SKM-1 treated with dmso at 0.1 percent for 144 hours (cell line): ENCODE data around the gene ZNF330.
"Not testable (repeated sequence)": the region's sequence is repeated elsewhere in the genome, so short reads cannot be mapped to it uniquely, and the experiment has no call there.

ENCODE experiments used
- DNase-seq: peaks from one replicate; lab custom pipeline; 2025; ENCODE audit not compliant: unreplicated experiment; lab: John Stamatoyannopoulos, UW

Gene ZNF330

GRCh38 chr4:141220691-141221659 lies at the start of gene ZNF330:
Gene ZNF330, plus strand, starts transcription at chr4:141220895. Its CDS starts 1,477 bp downstream, at chr4:141222372.
- DNase-seq, result peak; percentile 73

DNA sequence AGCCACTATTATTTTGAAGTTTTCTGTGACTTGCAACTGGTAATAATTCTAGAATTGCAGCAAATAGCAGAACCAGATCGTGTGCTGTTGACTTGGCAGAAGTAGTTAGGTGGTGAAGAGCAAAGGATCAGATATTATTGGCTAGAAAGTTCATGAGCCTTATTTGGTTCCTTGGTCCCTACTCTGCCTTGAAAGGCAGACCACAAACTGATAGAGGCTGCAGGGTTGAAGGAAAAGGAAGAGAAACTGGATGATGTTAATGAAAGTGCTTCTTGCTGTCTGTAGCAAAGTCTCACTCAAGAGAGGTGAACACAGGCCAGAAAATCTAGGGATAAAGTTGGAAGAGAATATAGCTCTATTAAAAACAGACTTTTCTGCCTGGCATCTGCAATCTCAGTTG lies 46.2 kb upstream of the ZNF330 start:
- no peak for DNase-seq

DNA sequence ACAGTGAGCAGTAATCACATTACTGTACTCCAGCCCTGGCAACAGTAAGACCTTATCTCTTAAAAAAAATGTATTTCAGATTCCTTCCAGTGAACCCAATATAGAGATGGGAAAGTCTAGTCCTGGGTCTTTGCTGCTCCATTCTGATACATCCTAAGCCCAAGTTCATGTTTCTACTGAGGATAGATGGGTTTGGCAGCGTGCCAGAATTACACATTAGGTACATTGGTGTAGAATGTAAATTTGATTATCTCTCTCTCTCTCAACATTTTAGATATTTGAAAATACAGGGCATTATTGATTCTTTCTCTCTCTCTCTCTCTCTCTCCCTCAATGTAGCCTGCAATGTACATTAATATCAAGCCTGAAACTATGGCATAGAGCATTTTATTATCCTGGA lies 43.5 kb upstream of the ZNF330 start:
- no peak for DNase-seq

DNA sequence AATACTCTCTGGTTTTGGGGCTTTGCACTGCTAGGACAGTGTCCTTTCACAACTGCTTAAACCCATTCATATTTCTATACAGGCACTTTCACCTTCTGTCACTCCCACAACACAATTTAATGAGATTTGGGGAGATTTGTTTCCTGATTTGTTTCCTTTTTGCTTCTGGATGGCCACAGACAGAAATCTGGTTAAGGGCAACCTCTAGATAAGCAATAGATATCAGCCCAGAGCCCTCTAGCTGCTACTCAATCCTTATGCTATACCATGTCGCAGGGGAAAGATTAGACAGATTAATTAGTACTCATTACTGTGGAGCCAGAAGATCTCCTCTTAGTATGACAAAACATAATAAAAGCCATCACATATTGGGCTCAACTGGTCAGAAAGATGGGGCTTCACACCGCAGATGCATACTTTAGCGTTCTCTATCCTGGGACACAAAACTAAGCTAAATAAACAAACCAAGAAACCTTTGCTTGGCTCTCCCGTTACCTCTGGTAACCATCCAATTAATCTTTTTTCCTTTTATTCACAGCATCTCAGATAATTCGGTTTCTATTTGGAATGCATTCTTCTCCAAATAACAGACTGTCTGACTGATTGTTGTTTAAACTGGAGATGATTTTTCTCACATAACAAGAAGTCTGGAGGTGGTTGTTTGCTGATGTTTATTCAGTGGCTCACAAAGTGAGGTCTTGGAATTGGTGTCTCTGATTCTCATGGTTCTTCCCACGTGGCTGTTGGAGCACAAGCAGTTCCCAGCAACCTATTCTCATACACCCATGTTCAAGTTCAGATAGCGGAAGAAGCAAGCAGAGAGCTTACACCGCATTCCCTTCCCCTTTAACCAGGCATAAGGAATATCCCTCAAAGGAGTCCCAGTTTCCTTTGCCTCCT lies 41.0 kb upstream of the ZNF330 start:
- no peak for DNase-seq

DNA sequence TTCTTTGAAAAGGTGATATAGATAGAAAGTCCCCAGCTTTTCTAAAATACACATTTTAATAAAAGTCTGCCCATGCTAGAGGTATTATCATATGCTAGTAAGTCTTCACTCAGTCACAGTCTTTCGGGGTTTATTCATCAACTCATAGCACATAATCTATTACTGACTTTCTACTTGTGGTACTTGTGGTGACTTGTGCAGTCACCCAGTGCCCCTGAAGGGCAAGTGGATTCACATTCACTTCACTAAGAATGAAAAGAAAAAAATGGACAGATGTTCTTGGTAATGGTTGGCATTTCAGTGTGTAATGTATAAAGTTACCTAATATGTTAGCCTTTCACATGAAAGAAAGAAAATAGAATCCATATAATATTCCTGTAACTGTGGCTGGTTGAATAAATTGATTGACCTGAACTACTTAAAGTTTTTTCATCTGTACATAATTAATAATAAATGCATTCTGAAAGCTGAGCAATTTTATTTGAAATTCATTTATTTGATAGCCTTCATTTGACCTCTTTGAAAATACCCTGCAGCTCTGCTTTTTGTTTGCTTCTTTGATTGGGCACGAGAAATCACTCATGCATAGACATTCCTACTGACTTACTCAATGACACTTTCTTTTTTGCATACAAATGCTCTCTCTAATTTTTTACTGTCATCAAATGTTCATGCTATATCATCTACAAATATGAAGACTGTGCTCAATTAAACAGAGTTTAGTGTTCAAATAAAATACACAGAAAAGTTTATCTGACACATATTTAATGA lies 39.5 kb upstream of the ZNF330 start:
- no peak for DNase-seq

DNA sequence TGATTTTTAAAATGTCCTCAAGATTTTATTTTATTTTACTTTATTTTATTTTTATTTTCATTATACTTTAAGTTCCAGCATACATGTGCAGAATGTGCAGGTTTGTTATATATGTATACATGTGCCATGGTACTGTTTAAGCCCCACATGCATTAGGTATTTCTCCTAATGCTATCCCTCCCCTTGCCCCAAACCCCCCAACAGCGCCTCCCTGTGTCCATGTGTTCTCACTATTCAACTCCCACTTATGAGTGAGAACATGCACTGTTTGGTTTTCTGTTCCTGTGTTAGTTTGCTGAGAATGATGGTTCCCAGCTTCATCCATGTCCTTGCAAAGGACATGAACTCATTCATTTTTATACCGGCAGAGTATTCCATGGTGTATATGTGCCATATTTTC lies 37.2 kb upstream of the ZNF330 start:
- not testable (repeated sequence) for DNase-seq

- no peak for DNase-seq
These were observed 28.1 kb upstream of the ZNF330 start for GRCh38 chr4:141192564-141192963.

DNA sequence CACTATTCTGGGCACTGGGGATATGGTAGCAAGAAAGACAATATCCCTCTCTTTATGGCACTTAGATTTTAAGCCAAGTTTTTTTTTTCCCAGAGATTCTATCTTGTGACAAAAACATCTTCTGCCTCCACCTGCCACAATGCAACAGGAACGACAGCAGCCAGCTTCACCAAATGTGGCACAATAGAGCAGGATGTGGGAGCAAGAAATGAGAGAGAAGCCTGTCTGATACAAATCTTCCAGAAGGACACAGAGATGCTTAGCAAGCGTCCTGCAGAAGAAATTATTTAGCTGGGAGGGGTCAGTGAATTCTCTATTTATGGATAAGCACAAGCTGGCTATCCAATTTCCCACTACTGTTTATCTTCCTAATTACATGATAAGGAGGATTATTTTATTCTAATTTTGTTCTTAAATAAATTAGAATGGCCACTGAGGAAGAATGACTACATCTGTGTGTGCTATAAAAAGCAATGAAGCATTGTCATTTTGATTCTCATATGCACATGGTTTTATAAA lies 27.1 kb upstream of the ZNF330 start:
- no peak for DNase-seq

- DNase-seq, result no peak
These were observed 25.5 kb upstream of the ZNF330 start for GRCh38 chr4:141195095-141195707.

DNA sequence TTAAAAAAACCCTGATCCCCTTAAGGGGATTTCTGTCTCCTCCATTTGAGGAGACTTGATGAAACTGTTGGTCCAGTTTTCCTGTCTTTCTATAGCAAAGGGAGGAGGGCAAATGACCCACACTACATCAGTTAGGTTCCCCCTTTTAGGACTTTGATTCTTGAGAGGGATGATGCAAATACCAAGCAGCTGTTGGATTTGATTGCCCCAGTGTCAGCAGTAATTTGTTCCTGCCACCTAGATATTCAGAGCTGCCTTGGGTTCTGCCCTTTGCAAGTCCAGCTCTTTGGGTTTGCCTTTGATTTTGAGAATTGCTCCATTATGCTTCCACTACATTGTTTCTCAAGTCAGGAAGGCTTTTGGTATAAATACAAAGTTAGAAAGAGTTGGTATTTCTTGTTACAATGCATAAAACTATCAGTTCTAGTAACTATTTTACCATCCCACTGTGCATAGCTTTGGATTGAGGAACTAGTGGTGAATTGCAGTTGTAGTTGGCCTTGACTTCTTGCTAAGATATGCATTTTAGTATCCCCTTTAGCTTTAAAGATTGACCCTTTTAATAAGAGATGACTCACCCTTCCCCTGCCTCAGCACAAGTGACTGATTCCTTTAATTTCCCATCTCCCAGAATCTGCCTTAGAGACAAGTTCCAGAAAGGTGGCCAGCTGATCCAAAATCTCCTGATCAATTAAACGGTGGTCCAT lies 24.3 kb upstream of the ZNF330 start:
- no peak for DNase-seq

GRCh38 chr4:141207961-141208360 lies 12.7 kb upstream of the ZNF330 start:
- no peak for DNase-seq

GRCh38 chr4:141210168-141210567 lies 10.5 kb upstream of the ZNF330 start:
- no peak for DNase-seq

DNA sequence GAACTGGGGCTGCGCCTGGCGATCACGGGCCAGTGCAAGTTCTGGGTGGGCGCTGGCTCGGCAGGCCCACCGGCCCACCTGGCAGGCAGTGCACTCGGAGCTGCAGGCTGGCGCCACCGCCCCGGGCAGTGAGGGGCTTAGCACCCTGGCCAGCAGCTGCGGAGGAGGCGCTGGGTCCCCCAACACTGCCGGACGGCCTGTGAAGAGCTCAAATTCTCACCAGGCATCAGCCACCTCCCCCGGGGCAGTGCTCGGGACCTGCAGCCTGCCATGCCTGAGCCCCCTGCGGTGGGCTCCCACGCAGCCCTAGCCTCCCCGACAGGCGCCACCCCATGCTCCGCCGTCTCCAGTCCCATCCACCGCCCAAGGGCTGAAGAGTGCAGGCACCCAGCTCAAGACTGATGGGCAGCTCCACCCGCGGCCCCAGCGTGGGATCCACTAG lies 7.1 kb upstream of the ZNF330 start:
- no peak for DNase-seq

DNA sequence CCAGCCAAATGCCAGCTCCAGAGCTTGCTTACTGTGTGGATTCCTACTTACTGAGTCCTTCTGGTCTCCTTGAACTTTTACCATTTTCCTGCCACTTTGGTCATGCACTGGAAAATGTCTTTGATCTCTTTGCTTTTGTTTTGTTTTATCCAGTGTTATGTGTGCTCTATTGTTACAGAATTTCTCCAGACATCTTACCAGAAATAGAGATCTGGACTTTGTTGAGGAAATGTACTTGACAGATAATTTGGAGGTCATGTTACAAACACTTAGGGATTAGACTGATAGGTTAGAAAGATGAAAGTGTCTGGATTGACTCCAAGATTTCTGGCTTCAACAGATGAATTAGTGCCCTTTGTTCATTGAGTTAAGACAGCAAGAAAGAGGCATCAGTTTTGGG lies 5.7 kb upstream of the ZNF330 start:
- DNase-seq, result no peak

DNA sequence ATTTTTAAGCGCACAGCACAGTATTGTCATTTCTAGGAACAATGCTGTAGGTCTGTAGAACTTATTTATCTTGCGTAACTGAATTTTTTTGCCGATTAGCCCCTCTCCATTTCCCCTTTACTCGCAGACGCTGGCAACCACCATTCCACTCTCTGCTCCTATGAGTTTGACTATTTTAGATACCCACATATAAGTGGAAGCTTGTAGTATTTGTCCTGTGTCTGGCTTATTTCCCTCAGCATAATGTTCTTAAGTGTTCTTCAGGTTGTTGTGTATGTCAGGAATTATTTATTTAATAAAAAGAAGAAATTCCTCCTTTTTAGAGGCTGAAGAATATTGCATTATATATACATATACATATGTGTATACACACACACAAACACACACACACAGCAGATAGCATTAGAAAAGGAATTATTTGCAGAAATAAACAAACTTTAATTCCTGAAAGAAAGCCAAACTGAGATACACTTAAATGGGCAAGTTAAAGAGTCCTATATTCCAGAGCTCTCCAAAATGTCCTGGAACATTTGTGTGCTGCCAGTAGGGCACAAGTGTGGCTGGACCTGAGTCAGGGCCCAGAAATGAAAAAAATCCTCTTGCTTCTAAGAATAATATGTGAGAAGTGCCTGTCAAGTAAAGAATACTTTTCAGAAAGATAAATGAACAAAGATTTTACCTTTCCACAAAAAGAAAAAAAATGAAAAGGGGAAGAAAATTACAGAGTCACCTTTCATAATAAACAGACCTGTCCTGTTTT lies 4.5 kb upstream of the ZNF330 start:
- DNase-seq, result no peak

GRCh38 chr4:141220271-141220670 lies 424 bp upstream of the ZNF330 start:
- DNase-seq, result no peak

DNA sequence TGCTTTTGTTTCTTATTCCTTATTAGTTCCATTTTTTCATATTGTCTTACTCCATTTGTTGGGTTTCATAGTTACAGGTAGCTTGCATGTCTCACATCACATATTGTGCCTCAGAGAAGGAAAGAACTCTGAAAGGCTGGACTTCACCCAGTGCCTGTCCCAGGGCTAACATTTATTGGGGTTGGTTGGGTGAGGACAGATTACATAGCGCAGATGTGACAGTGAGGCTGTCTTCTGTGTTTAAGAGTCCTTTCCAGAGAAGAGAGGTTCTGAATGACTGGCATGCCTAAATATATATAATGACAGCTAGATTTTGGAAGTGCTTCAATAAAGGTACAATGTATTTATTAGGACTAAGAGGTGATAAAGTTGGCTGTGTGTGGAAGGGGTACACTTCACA lies 2.7 kb downstream of the ZNF330 start:
- no peak for DNase-seq

DNA sequence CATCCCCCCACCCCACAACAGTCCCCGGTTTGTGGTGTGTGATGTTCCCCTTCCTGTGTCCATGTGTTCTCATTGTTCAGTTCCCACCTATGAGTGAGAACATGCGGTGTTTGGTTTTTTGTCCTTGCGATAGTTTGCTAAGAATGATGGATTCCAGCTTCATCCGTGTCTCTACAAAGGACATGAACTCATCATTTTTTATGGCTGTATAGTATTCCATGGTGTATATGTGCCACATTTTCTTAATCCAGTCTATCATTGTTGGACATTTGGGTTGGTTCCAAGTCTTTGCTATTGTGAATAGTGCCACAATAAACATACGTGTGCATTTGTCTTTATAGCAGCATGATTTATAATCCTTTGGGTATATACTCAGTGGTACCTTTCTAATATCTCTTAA lies 6.6 kb downstream of the ZNF330 start:
- DNase-seq, result not testable (repeated sequence)
